H1 (cell line): ENCODE results near the gene NBAS. TPM values are rescaled to one million over a fixed set of nuclear protein-coding genes. Genes with fewer than 3 reads are reported as not detected.

Experiments used
- CTCF ChIP-seq, 3 experiments: IDR thresholded peaks; 1 replicate in 2 of 3; 2 replicates in 1 of 3; pipeline versions ENCODE4 v1.5.1 to v1.6.1; 2011; ENCODE audit warnings: low read length in 3 of 3, mild to moderate bottlenecking in 3 of 3, inconsistent platforms in 2 of 3, low read depth in 1 of 3, moderate library complexity in 1 of 3; ENCODE audit not compliant: insufficient read depth in 1 of 3; ENCODE audit errors: control extremely low read depth in 1 of 3
- TEAD4 ChIP-seq: IDR thresholded peaks from 2 replicates; pipeline ENCODE4 v1.6.1; 2012; ENCODE audit warnings: low read depth, low read length, inconsistent platforms, mixed read lengths
- polyA plus RNA-seq, 7 experiments: library from polyadenylated mRNA; depleted of rRNA in 3 of 7; stranded (reverse) in 5 of 7; unstranded in 2 of 7; fragments of >200 nt in 5 of 7; fragments of 200-250 nt in 2 of 7; gene quantifications; 1 replicate in 5 of 7; 2 replicates in 1 of 7; 4 replicates in 1 of 7; pipeline versions ENCODE4 v1.2.1 to v1.2.3, GENCODE V29; 2011 to 2013; ENCODE audit warnings: missing spikeins in 2 of 7, mixed read lengths in 2 of 7
- total RNA-seq: library from RNA; stranded (reverse); fragmentation: NEBNext Ultra II Directional; extraction: Animal tissue kit (Norgen Biotek cat#: 25700); gene quantifications from 2 replicates; pipeline ENCODE4 v1.2.1, GENCODE V29; 2021

Gene NBAS
- total and polyA plus RNA-seq, 2 of the 8 experiments (the other 6 are each of a cell fraction or from before 2014, with no cell fraction given), result 19.6 to 34.8 TPM

- no peak for TF ChIP-seq TEAD4
- no peak for TF ChIP-seq CTCF (IDR thresholded peaks at IDR 0.05; ENCODE audit: control extremely low read depth in 1 of 3, insufficient read depth in 1 of 3, low read depth in 1 of 3, low read length in 3 of 3)
Measured at GRCh38 chr2:15601681-15602080, 40.5 kb upstream of the NBAS start (continued).
